Right ventricle myocardium superior (tissue), 1 donor: ENCODE measurements around the gene COPS9. TPM values are rescaled to one million over a fixed set of nuclear protein-coding genes. Genes with fewer than 3 reads are reported as not detected.

Experiments used
- ATAC-seq: fragments of 200-7000 bp; cut with Tn5 transposase; one replicate; pipeline ENCODE4 v1.9.1; 2020; ENCODE audit warnings: mild to moderate bottlenecking; ENCODE audit not compliant: poor library complexity
- DNase-seq: peaks from one replicate; pipeline ENCODE4 v3.0.0-alpha.2; 2020
- intact Hi-C: fragments of 100-400 bp; cut with DNase I; formaldehyde crosslinking; loops from one replicate; pipeline ENCODE4 v1.11.2; 2022
- total RNA-seq: library from RNA; stranded (reverse); fragmentation: NEBNext Ultra II Directional; extraction: Animal tissue kit (Norgen Biotek cat#: 25700); gene quantifications from one replicate; pipeline ENCODE4 v1.2.1, GENCODE V29; 2021
- donor health status: DM: no; HTN: yes; CAD: no; lungs with severe emphysema.

Gene COPS9
- total RNA-seq, 1 donor from 2014 or later = 206 TPM

DNA sequence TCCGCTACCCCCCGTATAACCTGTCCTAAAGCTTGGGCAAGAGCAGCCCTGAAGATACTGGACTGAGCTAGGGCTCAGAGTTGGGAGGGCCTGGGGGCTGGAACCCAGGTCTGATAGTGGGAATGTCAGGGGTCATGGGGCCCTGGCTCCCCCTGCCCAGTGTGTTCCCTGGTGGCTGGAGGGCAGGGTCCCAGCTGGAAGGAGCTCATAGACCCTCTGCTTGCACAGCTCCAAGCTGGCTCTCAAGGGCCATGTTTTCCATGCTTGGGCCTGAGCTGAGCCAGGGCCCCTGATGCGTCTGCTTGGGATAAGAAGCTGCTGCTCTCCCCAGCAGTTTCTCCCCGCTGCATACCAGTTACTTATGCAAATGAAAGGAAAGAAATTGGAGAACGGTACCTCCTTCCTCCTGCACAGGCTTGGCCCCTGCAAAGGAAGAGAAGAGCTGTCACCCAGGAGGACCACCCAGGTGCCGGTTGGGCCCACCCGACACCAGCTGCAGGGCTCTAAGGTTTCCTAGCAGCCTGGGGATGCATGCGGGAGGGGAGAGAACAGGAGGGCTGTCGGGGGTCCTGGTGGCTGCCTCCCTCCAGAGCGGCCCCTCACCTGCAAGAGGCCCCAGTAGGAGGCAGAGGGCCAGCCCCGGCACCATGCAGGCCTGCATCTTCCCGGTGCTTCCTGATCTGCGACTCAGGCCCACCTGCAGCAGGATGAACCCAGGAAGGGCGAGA lies 3.7 kb upstream of the COPS9 start:
- ATAC-seq = no peak
- intact Hi-C loops = no loop called here
- peak; percentile 31 for DNase-seq

DNA sequence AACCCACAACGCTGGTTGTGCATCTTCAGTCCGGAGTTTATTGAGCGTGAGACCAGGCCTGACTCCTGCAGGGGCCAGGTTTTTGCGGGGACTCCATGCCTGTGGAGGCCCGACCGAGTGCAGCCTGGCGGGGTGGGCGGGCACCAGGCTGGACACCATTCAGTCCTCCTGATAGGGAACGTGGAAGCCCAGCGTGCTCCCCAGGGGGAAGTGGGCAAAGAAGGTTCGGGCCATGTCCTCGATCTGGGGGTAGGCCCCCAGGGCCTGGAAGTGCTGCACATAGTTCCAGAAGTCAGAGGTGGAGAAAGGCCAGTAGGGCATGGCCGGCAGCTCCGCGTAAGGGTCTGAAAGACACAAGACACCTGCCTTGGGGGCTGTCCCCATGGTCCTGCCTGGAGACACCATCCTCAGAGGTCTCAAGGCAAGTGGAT lies 2.9 kb upstream of the COPS9 start:
- ATAC-seq (no peak), DNase-seq (peak; percentile 26)
- intact Hi-C loops = no loop called here

DNA sequence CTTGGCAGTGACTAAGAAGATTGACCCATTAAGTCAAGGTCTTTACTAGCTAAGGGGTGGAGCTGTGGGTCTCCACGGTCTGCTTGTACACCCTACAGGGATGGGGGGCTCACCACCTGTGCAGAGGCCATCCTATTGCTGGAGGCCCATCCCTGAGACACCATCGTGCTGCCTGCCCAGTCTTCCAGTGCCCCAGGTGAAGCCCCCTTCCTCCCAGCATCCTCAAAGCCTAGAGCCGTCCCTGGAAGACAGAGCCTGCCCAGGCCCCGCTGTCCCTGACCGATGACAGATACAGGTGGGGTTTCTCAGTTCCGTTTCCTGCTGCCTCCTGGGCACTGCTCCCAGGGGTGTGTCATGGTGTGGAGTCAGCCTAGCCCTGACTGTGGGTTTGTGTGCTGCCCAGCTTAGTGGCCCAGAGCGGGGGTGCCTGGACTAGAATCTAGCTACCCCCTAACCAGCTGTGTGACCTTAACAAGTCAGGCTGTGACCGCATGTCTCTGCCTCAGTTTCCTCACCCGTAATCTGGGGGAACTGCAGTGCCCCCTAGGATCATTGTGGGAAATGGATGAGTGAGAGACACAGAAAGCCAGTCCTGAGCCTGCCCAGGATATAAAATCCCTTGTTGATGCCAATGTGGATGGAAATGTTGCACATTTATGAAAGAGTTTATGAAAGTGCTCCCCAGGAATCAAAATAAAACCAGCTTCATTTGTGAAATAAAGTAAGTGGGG lies 2.3 kb upstream of the COPS9 start:
- peak; percentile 29 for DNase-seq
- no peak for ATAC-seq
- intact Hi-C loops = no loop called here

DNA sequence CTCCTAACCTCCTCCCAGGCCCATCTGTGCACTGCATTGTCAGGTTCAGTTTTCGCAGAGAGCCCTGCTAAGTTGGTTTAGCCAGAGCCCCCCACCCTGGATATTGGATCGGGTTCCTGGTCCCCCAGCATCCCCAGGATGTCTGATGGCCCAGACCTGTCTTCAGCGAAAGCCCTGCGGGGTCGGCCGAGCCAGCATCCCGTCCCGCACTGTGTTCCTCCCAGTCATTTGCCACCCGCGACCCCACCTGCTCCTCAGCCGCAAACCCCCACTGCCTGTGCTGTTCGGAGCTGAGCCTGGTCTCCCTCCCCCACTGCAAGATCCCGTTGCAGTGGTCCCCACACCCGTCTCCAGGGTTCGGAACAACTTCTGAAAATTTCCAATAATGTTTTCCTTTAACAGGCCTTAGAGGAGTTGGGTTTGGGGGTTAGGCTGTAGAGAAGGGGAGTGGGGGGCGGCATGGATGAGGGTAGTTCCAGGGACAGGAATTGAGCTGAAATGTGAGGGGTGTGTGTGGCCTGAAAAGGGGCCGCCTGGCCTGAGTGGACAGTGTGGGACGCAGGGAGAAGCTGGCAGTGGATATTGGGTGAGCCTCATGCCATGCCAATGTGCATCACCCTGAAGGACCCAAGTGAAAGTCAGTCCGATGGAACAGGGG lies 1.6 kb upstream of the COPS9 start:
- DNase-seq = peak; percentile 34
- no peak for ATAC-seq
- intact Hi-C loops = no loop called here

DNA sequence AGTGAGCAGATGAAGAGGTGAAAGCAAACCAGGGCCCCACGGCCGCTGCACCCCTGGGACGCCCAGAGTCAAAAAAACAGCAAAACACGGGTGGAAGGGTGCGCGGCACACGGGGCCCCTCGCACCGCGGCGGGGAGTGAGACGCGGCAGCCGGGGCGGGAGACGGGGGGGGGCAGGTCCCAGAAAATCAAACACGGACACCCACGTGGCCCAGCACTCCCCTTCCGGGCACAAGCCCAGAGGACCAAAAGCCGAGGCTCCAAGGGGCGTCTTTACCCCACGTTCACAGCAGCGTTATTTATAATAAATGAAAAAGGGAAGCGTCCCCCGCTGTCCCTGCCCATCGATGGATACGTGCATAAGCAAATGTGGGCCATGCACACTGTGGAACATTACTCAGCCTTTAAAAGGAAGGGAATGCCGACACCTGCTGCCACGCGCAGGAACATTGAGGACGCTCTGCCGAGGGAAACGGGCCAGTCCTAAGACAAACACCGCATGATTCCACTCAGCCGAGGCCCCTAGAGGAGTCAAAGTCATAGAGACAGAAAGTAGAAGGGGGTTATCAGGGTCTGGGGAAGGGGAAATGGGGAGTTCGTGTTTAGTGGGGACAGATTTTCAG lies 677 bp upstream of the COPS9 start:
- DNase-seq (no peak), ATAC-seq (peak; percentile 32)
- intact Hi-C loops = no loop called here

DNA sequence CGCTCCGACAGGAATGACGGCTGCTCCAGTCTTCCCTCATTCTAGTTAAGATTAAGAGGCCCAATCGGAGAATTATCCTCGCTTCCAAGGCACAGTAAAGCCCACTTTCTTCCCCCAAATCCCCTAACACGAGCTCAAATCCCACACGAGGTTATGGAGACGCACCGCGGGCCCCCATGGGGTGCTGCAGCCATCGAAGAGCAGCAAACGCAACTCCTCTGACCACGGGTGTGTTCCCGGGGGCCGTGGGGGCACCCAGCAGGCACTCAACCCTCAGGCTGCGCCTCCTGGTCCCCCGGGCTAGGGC lies 446 bp downstream of the COPS9 start:
- no peak for ATAC-seq
- DNase-seq = no peak
- intact Hi-C loops = no loop called here

DNA sequence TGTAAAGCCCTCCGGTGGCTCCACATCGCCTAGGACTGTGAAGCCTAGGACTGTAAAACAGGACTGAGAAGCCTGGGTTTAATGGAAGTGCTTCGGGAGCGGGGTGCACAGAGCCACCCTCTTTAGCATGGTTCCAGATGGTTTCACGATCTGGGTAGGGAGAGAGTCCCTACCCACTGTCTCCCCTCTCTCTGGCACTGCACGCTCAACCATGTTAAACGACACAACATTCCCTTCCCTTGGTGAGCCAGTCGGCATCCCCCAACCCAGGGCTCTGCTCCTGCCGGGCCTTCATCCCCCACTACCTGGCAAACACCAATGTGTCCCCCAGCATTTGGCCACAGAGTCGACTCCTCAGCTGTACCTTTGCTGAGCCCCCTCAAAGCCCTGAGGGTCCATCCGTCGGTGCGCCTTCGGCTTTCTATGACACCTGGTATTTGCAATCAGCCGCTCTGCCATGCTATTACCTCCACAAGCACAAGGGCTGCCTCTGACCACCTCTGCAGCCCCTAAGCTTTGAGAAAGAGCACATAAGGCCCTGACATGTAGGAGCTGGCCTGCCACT lies 1.1 kb downstream of the COPS9 start:
- intact Hi-C loops = no loop called here
- ATAC-seq = no peak
- peak; percentile 26 for DNase-seq

DNA sequence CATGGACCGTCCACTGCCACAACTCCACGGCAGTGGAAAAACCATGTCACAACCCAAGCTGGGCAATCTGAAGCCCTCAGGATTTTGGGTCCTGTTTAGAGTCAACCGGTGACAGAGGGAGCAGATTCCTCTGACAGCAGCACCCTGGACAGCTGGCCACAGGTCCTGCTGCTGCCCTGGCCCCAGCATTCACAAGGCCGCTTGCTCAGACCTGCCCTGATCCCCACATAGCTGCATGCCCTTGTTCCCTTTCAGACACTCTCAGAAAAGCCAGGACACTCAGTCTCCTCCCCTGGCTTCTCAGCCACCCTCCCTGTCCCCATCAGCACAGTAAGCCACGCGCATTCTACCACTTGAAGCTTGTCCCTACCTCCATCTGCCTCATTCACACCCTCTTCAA lies 1.6 kb downstream of the COPS9 start:
- intact Hi-C loops = no loop called here
- DNase-seq (peak; percentile 10), ATAC-seq (no peak)

DNA sequence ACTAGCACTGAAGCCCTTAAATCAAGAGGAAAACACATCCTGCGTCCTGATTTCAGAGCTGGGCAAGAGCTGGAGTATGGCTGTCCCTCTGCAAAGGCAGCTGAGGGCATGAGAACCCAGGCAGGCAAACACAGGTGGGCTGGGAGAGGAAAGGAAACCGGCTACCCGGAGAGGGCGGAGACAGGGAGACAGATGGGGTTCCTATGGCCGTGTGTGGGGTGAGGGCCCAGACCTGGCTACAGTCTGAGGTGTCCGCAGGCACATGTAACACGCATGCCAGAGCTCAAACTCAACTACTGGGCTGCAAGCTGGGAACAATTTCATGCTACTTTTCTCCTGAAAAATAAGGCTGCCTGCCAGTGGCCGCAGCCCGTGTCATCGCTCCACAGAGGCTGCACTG lies 2.7 kb downstream of the COPS9 start:
- no peak for ATAC-seq
- intact Hi-C loops = no loop called here
- DNase-seq = peak; percentile 13

DNA sequence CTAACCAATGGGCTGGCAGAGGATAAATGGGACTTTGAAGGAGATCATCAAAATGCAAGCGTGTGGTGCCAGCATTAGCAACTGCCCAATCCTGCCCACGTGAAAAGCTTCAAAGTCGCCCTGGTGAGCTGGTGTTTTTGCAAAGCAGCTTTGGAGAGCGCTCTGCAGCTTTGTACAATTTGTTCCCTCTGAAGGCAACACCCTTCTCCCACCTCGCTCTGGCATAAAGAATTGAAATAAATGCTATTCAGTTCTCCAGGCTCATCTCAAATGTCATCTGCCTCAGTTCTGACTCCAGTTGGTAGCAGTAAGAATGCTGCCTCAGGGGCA lies 3.5 kb downstream of the COPS9 start:
- intact Hi-C loops = no loop called here
- ATAC-seq (no peak), DNase-seq (peak; percentile 1)

DNA sequence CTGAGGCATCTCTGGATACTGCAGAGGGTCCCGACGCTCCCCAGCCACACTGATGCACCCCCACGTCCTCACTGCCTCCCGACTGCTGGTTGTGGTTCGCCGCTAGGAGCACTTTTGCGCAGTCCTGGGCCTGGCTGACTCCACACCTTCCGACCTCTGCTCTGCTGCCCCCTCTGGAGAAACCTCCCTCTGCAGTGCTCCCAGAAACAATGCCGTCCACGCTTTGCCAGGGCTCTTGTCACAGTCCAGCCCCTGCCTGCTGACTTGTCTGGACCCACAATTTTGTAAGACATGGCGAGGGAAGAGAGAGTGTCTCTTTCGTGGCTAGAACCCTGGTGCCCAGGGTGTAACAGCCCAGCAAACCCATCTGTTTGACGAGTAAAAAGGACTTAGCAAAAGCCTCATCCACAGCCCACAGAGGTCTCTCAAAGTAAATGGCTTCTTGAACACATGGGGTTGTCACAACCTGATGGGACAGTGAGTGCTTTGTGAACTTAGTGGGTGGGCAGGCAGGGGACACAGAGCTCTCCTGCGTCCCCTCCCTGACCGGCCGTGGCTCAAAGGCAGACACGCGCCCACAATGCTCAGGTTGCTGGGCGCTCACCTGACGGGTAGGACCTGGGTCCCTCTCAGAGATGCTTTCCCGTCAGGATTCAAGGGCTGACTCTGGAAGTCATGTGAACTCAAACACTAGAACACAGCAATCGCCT lies 4.0 kb downstream of the COPS9 start:
- no peak for ATAC-seq
- peak; percentile 33 for DNase-seq
- intact Hi-C loops = no loop called here

DNA sequence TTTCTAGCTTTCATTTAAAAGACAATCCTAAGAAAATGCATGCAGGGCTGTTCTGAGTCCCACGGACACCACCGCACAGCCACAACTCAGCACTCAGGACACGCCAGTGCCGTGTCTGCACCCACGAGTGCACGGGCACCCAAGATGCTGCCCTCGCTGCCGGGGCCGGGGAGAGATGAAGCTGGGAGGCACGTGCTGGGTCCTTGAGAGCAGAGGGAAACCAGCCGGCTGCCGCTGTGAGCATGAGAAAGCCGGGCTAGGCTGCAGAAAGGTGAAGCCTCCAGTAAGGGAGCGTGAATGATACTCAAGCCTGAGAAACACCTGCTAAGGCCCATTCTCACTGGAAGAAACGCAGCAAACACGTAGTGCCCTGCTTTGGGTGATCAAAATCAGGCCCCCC lies 4.8 kb downstream of the COPS9 start:
- intact Hi-C loops = no loop called here
- peak; percentile 28 for DNase-seq
- ATAC-seq = no peak

DNA sequence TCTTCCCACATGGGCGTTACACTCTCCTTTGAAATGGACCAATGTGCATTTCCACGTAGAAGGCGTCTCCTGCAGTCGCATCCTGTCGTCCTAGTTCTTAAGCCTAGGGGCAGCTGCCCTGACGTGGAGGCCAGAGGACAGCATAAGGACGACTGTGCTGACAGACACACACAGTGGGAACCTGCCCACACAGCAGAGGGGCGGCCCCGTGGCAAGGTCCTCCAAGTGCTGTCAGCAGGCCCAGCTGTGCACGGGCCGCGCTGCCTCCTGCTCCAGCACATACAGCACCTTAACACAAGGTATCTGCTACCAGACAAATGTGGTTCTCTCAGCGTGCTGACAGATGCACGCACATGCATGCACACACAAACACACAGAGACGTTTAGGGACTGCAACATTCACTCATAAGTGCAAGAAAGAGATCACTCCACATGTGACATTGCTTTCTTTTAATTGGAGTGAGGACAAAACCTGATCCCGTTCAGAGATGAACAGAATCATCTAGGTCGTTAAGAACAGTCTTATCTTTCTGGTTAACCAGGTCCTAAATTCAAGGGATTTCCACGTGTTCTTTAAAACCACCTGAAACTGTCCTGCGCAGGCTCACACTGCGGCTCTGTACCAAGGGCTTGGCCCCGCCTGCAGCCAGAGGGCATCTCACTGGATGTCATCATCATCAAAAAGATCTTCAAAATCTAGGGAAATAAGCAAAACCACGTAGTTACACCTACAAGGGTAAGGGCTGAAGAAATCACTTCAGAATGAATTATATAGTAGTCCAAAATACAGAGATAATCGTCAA lies 5.5 kb downstream of the COPS9 start:
- DNase-seq (peak; percentile 36), ATAC-seq (no peak)
- intact Hi-C loops = no loop called here

DNA sequence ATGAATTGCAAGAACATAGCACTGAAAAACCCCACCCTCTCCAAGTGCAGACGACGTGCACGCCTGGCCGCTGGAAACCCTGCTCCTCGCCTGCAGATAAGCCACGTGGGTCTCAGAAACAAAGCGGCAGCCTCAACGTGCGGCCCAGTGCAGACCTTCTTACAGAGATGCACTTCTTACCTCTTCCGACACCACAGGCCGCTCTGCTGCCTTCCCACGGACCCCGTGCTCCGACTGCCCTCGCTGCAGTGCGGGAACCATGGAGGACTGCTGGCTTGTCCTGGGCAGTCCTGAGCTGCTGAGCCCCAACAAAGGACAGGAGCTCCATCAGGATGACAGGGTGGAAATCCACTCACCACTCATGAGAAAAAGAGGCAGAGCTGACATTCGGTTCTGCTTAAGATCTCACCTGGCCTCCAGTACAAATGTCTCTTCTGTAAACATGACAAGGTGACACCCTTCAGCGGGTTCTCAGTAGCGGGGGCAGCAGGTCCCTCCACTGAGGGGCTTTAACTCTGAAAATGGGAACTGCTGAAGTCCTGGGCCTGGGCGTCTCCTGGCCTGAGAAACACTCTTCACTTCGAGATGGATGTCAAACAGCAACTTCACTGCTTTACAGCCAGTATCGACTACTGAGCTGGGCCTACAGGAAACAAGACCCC lies 6.2 kb downstream of the COPS9 start:
- DNase-seq (peak; percentile 33), ATAC-seq (no peak)
- intact Hi-C loops = no loop called here

DNA sequence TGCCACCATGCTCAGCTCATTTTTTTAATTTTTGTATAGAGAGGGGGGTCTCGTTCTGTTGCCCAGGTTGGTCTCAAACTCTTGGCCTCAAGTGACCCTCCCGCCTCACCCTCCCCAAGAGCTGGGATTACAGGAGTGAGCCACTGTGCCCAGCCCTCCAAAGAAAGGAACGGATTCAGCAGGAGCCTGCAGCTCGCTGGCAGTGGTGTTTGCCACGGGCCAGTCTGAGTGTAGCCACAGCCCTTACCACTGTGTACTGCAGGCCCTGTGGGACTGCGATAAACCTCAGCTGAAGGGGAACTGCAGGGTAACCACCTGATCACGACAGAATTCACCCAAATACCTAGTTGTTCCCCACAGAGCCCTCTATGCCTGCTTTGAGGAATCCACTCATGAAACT lies 6.8 kb downstream of the COPS9 start:
- ATAC-seq = no peak
- peak; percentile 15 for DNase-seq
- intact Hi-C loops = no loop called here

DNA sequence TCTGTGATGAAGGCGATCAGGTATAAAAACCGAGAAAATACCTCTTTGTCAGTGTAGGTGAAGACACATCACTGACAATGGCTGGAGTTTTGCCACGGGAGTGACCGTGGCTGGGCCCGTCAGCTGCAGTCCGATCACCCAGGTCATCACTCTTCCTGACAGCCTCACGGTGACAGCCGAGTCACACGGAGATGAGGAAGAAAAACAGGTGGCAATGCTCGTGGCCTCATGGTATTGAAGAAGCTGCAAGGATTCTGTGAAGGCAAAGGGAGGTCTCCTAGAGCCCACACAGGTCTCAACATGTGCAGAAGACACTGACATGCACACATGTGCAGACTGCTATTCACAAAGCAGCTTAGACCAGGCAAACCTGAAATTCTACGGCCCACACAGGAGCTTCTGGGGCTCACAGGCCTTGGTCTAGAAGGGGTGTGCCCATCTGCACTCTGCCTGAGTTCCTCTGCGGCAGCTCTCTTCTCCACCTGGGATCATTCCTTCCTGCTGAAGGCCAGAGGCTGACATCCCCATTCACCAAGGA lies 7.4 kb downstream of the COPS9 start:
- intact Hi-C loops = no loop called here
- no peak for ATAC-seq
- DNase-seq = peak; percentile 21

DNA sequence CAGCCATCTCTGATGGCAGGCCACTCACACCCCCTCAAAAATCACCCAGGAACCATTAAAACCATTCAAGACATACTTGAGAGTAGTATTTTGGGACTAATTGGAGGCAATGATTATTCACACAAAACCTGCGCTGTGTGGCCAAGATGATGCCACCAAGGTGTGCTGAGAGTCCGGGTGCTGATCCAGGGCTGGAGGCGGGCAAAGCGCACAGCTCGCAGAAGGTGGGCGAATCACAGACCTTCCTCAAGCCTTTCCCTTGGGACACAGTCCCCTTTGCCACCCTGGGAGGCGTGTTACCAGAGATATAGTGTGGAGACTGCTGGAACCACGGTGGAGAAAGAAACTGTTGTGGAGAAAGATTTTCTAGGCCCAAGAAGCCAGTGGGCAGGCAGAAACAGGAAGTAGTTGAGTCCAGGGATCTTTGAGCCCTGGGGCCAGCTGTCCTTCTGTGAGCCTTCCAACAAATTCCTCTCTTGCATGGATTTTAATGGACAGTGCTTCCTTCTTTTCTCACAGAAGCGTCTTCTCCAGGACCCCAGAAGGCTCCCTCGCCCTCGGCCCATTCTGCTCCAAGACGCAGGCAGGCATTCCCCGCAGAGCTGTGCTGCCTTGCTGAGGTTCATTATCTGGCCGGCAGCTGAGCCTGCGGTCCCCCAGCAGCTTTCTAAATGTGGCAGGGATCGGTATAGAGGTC lies 8.0 kb downstream of the COPS9 start:
- DNase-seq (peak; percentile 9), ATAC-seq (no peak)
- intact Hi-C loops = no loop called here
